ENCODE data around the gene GTF3C2. TPM values are rescaled to one million over a fixed set of nuclear protein-coding genes. Genes with fewer than 3 reads are reported as not detected.
A peak's percentile ranks its signal among the peaks of the same experiment; 100 is the strongest.

Gene GTF3C2
- total RNA-seq, 1 donor from 2014 or later = 26.9 TPM

DNA sequence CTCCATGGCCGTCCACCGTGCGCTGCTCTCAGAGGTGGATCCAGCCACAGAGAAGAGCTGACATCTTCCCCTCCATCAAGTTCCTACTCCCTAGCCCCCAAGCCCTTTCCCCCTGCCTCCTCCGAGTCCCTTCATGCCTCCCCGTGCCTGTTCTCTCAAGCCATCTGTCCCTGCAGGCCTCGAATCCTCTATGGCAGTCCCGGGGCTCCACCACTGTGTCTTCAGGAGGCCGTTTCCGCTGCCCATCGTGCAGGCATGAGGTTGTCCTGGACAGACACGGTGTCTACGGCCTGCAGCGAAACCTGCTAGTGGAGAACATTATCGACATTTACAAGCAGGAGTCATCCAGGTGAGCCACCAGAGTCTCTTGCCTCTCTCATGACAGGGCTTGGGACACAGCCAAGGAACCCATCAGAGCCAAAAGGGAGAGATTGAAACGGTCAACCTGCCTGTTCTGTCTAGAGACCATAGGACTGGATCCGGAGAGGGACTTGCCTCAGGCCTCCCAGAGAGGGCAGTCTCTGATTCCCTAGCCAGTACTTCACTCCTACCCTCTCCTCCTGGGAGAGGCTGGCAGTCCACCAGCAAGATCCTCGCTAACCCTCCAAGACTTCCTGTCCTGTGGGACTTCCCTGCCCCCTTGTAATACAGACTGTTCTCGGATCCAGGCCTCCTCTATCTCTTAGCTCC is 58.0 kb downstream of the GTF3C2 start:
- DNase-seq (ENCODE audit: low read depth, low spot score) = no peak

GRCh38 chr2:27297195-27297594 is 59.4 kb downstream of the GTF3C2 start:
- DNase-seq (ENCODE audit: low read depth, low spot score) = no peak

DNA sequence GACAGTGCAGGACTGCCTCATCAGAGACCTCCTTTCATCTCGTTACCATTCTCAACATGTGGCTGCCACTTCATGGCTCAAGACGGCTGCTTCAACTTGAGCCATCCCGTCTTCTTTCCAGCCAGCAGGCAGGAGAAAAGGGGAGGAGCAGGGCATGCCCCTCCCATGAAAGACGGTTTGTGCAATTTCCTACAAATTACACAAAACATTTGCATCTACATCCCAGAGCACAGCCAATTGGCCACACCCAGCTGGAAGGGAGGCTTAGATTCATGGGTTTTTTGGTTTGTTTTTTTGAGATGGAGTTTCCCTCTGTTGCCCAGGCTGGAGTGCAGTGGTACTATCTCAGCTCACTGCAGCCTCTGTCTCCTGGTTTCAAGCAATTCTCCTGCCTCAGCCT is 60.1 kb downstream of the GTF3C2 start:
- DNase-seq (ENCODE audit: low read depth, low spot score) = no peak

GRCh38 chr2:27294928-27295327 is 61.6 kb downstream of the GTF3C2 start:
- DNase-seq (ENCODE audit: low read depth, low spot score) = no peak

DNA sequence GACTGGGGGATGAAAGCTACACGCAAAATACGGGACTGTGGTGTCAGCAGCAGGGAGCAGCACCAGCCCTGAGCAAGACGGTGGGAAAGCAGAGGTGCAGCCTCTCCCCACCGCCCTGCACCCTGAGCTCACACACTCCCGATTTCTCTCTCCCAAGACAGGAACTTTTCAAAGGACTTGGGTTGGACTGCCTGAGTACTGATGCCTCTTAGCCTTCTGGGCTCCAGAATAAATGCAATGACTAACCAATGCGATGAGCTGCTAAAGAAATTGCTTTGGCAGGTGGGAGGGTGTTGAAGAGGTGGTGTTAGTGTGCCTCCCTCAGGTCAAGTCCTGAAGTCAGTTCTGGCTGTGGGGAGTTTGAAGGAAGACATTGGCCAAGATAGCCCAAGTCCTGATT is 64.7 kb downstream of the GTF3C2 start:
- DNase-seq (ENCODE audit: low read depth, low spot score) = no peak

DNA sequence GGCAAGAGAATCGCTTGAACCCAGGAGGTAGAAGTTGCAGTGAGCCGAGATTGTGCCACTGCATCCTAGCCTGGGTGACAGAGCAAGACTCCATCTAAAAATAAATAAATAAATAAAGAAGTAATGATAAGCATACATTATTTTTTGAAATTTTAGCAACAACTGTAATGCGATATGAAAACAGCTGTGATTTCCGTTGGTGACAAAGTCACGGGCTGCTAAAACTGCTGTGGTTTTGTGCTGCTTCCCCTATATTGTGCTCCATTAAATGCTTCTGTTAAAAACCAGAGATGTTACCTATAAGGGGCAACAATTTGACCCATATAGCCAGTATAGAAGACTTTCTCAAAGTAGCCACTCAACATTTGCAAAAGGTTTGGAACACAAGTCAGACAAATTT is 66.0 kb downstream of the GTF3C2 start:
- DNase-seq (ENCODE audit: low read depth, low spot score) = no peak

DNA sequence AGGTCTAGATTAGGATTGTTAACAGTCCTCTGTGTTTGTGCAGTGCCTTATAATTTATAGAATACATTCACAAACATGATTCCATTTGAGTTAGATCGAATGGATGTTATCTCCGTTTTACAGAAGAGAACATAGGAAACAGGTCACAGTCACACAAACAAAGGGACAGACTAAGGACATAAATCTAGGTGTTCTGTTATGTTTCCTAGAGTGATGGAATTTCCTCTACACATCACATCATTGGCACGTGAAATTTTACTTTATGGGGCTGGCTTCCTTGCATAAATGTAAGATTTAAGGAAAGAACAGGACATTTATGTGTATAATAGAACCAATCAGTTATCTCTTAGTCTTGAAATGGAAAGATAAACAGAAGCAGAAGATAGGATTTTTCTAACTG is 68.0 kb downstream of the GTF3C2 start:
- DNase-seq (ENCODE audit: low read depth, low spot score) = peak; percentile 32

DNA sequence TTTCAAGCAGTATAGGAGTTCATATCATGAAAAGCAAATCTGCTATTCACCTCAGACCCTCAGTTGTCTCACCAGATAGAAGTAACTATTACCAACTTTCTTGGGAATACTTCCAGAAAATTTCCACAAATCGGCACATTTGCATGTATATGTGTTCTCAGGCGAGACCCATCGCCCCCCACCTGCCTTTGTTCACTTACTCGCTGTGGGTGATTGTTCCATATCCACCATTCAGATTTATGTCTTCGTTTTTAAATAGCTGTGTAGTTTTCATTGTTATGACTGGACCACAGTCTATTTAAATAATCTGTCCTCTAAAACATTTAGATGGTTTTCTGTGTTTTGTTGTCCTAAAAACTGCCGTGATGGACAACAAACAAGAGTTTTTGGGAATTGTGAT is 71.1 kb downstream of the GTF3C2 start:
- DNase-seq (ENCODE audit: low read depth, low spot score) = no peak

- DNase-seq (ENCODE audit: low read depth, low spot score) = no peak
Measured at GRCh38 chr2:27284996-27285395, 71.6 kb downstream of the GTF3C2 start.

- DNase-seq (ENCODE audit: low read depth, low spot score) = no peak
Measured at GRCh38 chr2:27282892-27283291, 73.7 kb downstream of the GTF3C2 start.

DNA sequence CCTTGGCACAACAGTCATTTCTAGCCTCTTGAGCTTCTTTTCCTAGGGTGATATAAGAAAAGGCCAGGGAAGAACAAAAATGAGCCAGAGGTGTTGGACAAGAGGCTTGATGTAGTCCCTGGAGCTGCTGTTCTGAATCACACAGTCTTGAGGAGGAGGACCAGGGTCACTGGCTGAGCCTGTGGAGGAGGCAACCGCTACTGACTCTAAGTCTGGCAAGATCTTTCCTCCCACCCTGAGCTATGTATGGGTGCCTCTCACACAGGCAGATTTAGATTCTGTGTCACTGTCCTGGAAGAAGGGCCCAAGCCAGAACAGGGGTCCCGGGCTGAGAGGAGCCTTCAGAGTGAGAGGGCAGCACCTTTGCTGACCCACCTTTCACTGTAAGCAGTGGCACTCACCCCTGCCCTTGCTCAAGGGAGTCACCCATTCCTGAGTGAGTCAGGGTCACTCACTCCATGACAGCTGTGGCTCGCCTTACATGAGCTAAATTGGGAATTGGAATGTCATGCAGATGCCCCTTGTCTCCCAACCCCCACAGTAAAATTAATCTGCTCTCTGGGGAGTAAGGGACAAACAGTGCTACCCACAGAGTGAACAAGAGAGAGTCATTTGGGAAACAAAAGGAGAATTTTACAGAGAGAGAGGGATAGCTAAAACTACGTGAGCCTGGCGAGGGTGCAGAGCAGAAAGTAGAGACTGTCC is 74.6 kb downstream of the GTF3C2 start, which contains the start of gene TRIM54:
TSS of gene TRIM54 (plus strand) at position 575 of the 705 bp plus-strand sequence. CDS start 303 bp downstream, outside the sequence.
- no peak for DNase-seq (ENCODE audit: low read depth, low spot score)

- no peak for DNase-seq (ENCODE audit: low read depth, low spot score)
Measured at GRCh38 chr2:27281442-27281841, 75.1 kb downstream of the GTF3C2 start.

- no peak for DNase-seq (ENCODE audit: low read depth, low spot score)
Measured at GRCh38 chr2:27280826-27281225, 75.7 kb downstream of the GTF3C2 start.

- DNase-seq (ENCODE audit: low read depth, low spot score) = no peak
Measured at GRCh38 chr2:27278010-27278409, 78.6 kb downstream of the GTF3C2 start.

Other genes with a start within 250 kb of the GTF3C2 start
- 1.7 and 4.6 TPM in 2 replicates for gene CGREF1, start 237.6 kb downstream of the GTF3C2 start, total RNA-seq
- not detected in 2 replicates for gene ABHD1, start 232.9 kb downstream of the GTF3C2 start, total RNA-seq
- 34.7 and 40.7 TPM in 2 replicates for gene PREB, start 222.1 kb downstream of the GTF3C2 start, total RNA-seq
- not detected in 2 replicates for gene PRR30, start 217.4 kb downstream of the GTF3C2 start, total RNA-seq
- gene TCF23, start 207.8 kb downstream of the GTF3C2 start, total RNA-seq = not detected in 2 replicates
- gene ATRAID, start 144.7 kb downstream of the GTF3C2 start, total RNA-seq = 97.0 and 127 TPM in 2 replicates
- 20.4 and 48.9 TPM in 2 replicates for gene SLC5A6, start 144.5 kb downstream of the GTF3C2 start, total RNA-seq
- gene CAD, start 139.4 kb downstream of the GTF3C2 start, total RNA-seq = 62.4 and 62.8 TPM in 2 replicates
- gene SLC30A3, start 93.7 kb downstream of the GTF3C2 start, total RNA-seq = 0.11 TPM in 1 of 2 replicates, not detected in the other
- not detected in 2 replicates for gene DNAJC5G, start 81.3 kb downstream of the GTF3C2 start, total RNA-seq
- gene TRIM54, start 74.3 kb downstream of the GTF3C2 start, total RNA-seq = not detected in 2 replicates
- 0.20 and 0.39 TPM in 2 replicates for gene UCN, start 48.3 kb downstream of the GTF3C2 start, total RNA-seq
- 38.8 and 43.0 TPM in 2 replicates for gene MPV17, start 33.7 kb downstream of the GTF3C2 start, total RNA-seq
- 36.6 and 44.7 TPM in 2 replicates for gene EIF2B4, start 13.6 kb upstream of the GTF3C2 start, total RNA-seq
- gene SNX17, start 13.9 kb upstream of the GTF3C2 start, total RNA-seq = 142 and 184 TPM in 2 replicates
- gene ZNF513, start 24.0 kb upstream of the GTF3C2 start, total RNA-seq = 8.9 and 9.5 TPM in 2 replicates
- gene PPM1G, start 52.8 kb upstream of the GTF3C2 start, total RNA-seq = 174 and 225 TPM in 2 replicates
- gene NRBP1, start 71.9 kb upstream of the GTF3C2 start, total RNA-seq = 122 and 137 TPM in 2 replicates
- gene KRTCAP3, start 85.6 kb upstream of the GTF3C2 start, total RNA-seq = not detected in 2 replicates
- gene IFT172, start 133.0 kb upstream of the GTF3C2 start, total RNA-seq = 27.5 and 30.3 TPM in 2 replicates
- 35.0 and 47.0 TPM in 2 replicates for gene FNDC4, start 138.4 kb upstream of the GTF3C2 start, total RNA-seq
- gene GCKR, start 140.1 kb upstream of the GTF3C2 start, total RNA-seq = 7.5 and 7.8 TPM in 2 replicates
- gene ZNF512, start 226.3 kb upstream of the GTF3C2 start, total RNA-seq = 26.6 and 36.9 TPM in 2 replicates

Data from pulmonary artery endothelial cell (primary cell).